Measurements from ENCODE around the gene SNU13.
"Not testable (repeated sequence)": the region's sequence is repeated elsewhere in the genome, so short reads cannot be mapped to it uniquely, and the experiment has no call there.

The SNU13 gene

DNA sequence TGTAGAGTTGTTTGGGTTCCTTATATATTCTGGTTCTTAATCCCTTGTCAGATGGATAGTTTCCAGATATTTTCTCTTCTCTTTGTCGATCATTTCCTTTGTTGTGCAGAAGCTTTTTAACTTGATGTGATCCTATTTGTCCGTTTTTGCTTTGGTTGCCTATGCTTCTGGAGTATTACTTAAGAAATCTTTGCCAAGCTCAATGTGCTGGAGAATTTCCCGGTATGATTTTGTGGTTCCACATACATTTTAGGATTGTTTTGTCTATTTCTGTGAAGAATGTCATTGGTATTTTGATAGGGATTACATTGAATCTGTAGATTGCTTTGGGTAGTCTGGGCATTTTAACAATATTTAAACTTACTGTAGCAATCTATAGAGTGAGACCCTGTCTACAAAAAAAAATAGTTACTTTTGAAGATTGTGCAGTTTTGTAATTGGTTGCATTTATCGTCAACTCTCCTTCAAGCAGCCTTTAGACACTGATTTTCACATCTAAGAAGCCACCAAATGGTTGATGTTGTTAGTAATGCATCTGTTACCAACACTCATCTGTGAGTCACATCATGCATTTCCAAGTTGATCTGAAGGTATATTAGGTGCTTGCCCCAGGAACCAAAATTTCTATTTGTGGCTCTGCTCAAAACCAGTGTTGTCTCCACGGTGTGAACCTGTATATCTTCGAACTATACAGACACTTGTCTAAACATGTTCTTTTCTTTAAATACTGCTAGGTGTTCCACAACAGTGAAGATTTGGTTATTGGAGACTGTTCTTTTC is 46.1 kb downstream of the SNU13 start:
- peak; percentile 40 for DNase-seq (ENCODE audit: low read depth, low spot score)

DNA sequence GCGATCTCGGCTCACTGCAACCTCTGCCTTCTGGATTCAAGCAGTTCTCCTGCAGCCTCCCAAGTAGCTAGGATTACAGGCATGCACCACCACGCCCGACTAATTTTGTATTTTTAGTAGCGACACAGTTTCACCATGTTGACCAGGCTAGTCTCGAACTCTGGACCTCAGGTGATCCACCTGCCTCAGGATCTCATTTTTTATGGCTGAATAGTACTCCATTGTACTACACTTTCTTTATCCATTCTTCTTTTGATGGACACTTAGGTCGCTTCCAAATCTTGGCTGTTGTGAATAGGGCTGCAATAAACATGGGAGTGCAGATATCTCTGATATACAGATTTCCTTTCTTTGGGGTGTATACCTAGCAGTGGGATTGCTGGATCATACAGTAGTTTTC is 46.8 kb downstream of the SNU13 start:
- DNase-seq (ENCODE audit: low read depth, low spot score) = no peak

GRCh38 chr22:41638748-41639147 is 49.9 kb downstream of the SNU13 start:
- no peak for DNase-seq (ENCODE audit: low read depth, low spot score)

GRCh38 chr22:41638124-41638523 is 50.5 kb downstream of the SNU13 start:
- no peak for DNase-seq (ENCODE audit: low read depth, low spot score)

DNA sequence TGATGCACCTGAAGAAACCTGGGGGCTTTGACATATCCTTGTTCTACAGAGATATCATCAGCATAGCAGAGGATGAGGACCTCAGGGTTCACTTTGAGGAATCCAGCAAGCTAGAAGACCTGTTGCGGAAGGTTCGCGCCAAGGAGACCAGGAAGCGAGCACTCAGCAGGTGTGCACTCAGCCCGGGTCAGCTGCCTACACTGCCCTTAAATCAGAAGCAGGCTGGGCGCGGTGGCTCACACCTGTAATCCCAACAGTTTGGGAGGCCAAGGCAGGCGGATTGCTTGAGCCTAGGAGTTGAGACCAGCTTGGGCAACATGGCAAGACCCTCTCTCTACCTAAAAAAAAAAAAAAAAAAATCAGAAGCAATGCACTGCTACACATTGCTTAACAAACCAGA is 51.0 kb downstream of the SNU13 start:
- DNase-seq (ENCODE audit: low read depth, low spot score) = not testable (repeated sequence)

GRCh38 chr22:41636467-41636866 is 52.2 kb downstream of the SNU13 start:
- DNase-seq (ENCODE audit: low read depth, low spot score) = peak; percentile 49

GRCh38 chr22:41634610-41635009 is 54.1 kb downstream of the SNU13 start:
- not testable (repeated sequence) for DNase-seq (ENCODE audit: low read depth, low spot score)

DNA sequence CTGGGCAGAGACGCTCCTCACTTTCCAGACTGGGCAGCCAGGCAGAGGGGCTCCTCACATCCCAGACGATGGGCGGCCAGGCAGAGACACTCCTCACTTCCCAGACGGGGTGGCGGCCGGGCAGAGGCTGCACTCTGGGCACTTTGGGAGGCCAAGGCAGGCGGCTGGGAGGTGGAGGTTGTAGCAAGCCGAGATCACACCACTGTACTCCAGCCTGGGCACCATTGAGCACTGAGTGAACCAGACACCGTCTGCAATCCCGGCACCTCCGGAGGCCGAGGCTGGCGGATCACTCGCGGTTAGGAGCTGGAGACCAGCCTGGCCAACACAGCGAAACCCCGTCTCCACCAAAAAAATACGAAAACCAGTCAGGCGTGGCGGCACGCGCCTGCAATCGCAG is 57.1 kb downstream of the SNU13 start:
- DNase-seq (ENCODE audit: low read depth, low spot score) = not testable (repeated sequence)

GRCh38 chr22:41631115-41631514 is 57.6 kb downstream of the SNU13 start:
- DNase-seq (ENCODE audit: low read depth, low spot score) = not testable (repeated sequence)

- DNase-seq (ENCODE audit: low read depth, low spot score) = no peak
Observed at GRCh38 chr22:41625577-41625976, 63.1 kb downstream of the SNU13 start.
